ENCODE measurements around the gene USH2A. TPM values are rescaled to one million over a fixed set of nuclear protein-coding genes. Genes with fewer than 3 reads are reported as not detected.

Gene USH2A
- polyA plus RNA-seq, 3 donors: not detected

GRCh38 chr1:215830226-215830810 is 592.9 kb downstream of the USH2A start:
- Histone ChIP-seq H3K27me3 (ENCODE audit: control insufficient read depth in 2 of 2, insufficient read depth in 2 of 2, low read length in 2 of 2) (no peaks in the 10 kb centered on the region), H3K4me3 (replicated peaks in 1 of 3; ENCODE audit: low read depth in 2 of 3, low read length in 3 of 3) (no peak overlapping the region), H3K9me3 (replicated peaks in 1 of 2; ENCODE audit: control insufficient read depth in 1 of 2, insufficient read depth in 1 of 2, low read length in 2 of 2) (peaks cover 3 to 8% of the 10 kb centered on the region in 2 donors), H3K79me2 (ENCODE audit: insufficient read depth, low read length) (no peaks in the 10 kb centered on the region), H3K9ac (ENCODE audit: insufficient read depth, low read length, poor library complexity, severe bottlenecking) (no peak overlapping the region), H3K36me3 (replicated peaks in 1 of 2; ENCODE audit: control insufficient read depth in 1 of 2, insufficient read depth in 2 of 2, low read length in 2 of 2) (no peaks in the 10 kb centered on the region), H3K4me1 (ENCODE audit: control insufficient read depth in 1 of 2, insufficient read depth in 2 of 2, low read length in 2 of 2) (no peaks in the 10 kb centered on the region), H3K27ac (ENCODE audit: low read depth in 1 of 2, low read length in 2 of 2) (no peak overlapping the region), H2AFZ (ENCODE audit: insufficient read depth, low read depth, low read length, poor library complexity, severe bottlenecking) (no peak overlapping the region), H3K4me2 (replicated peaks; ENCODE audit: extremely low read depth, low read length, poor library complexity, severe bottlenecking) (no peak overlapping the region), H4K20me1 (ENCODE audit: insufficient read depth, low read length) (no peaks in the 10 kb centered on the region)
- TF ChIP-seq, protein P1, sequence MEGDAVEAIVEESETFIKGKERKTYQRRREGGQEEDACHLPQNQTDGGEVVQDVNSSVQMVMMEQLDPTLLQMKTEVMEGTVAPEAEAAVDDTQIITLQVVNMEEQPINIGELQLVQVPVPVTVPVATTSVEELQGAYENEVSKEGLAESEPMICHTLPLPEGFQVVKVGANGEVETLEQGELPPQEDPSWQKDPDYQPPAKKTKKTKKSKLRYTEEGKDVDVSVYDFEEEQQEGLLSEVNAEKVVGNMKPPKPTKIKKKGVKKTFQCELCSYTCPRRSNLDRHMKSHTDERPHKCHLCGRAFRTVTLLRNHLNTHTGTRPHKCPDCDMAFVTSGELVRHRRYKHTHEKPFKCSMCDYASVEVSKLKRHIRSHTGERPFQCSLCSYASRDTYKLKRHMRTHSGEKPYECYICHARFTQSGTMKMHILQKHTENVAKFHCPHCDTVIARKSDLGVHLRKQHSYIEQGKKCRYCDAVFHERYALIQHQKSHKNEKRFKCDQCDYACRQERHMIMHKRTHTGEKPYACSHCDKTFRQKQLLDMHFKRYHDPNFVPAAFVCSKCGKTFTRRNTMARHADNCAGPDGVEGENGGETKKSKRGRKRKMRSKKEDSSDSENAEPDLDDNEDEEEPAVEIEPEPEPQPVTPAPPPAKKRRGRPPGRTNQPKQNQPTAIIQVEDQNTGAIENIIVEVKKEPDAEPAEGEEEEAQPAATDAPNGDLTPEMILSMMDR (IDR thresholded peaks at IDR 0.05): no peak
- no peak for DNase-seq
- H3K27me3 Mint-ChIP-seq (ENCODE audit: low read depth in 3 of 3): peaks cover 0 to 1% (median 0%) of the 10 kb centered on the region in 3 donors
- no peaks in the 10 kb centered on the region for H3K4me1 Mint-ChIP-seq
- intact Hi-C loops (cut with micrococcal nuclease): no loop called here
- WGBS (ENCODE audit: insufficient coverage): no CpG with 5 or more reads among the region's 7 CpGs
- H3K36me3 Mint-ChIP-seq: no peaks in the 10 kb centered on the region
- no peak overlapping the region for H3K27ac Mint-ChIP-seq
- H3K4me3 Mint-ChIP-seq: no peak overlapping the region
- peaks cover 0 to 4% (median under 1%) of the 10 kb centered on the region in 7 donors for H3K9me3 Mint-ChIP-seq

GRCh38 chr1:215825056-215825455 is 598.2 kb downstream of the USH2A start:
- H3K27me3 ChIP-seq (ENCODE audit: control insufficient read depth in 2 of 2, insufficient read depth in 2 of 2, low read length in 2 of 2): no peaks in the 10 kb centered on the region
- no peaks in the 10 kb centered on the region for H3K36me3 Mint-ChIP-seq
- no peak overlapping the region for H3K4me2 ChIP-seq (replicated peaks; ENCODE audit: extremely low read depth, low read length, poor library complexity, severe bottlenecking)
- no peak overlapping the region for H3K9ac ChIP-seq (ENCODE audit: insufficient read depth, low read length, poor library complexity, severe bottlenecking)
- H3K27ac Mint-ChIP-seq: no peak overlapping the region
- H3K4me1 Mint-ChIP-seq: no peaks in the 10 kb centered on the region
- H3K9me3 Mint-ChIP-seq: peaks cover 0 to 9% (median 0%) of the 10 kb centered on the region in 7 donors
- H2AFZ ChIP-seq (ENCODE audit: insufficient read depth, low read depth, low read length, poor library complexity, severe bottlenecking): no peak overlapping the region
- H3K36me3 ChIP-seq (replicated peaks in 1 of 2; ENCODE audit: control insufficient read depth in 1 of 2, insufficient read depth in 2 of 2, low read length in 2 of 2): no peaks in the 10 kb centered on the region
- peaks cover under 1 to 3% of the 10 kb centered on the region in 2 donors for H3K9me3 ChIP-seq (replicated peaks in 1 of 2; ENCODE audit: control insufficient read depth in 1 of 2, insufficient read depth in 1 of 2, low read length in 2 of 2)
- TF ChIP-seq, protein P1 (IDR thresholded peaks at IDR 0.05): no peak
- no peaks in the 10 kb centered on the region for H3K79me2 ChIP-seq (ENCODE audit: insufficient read depth, low read length)
- intact Hi-C loops (cut with micrococcal nuclease): no loop called here
- no peak overlapping the region for H3K27ac ChIP-seq (ENCODE audit: low read depth in 1 of 2, low read length in 2 of 2)
- H3K4me1 ChIP-seq (ENCODE audit: control insufficient read depth in 1 of 2, insufficient read depth in 2 of 2, low read length in 2 of 2): no peaks in the 10 kb centered on the region
- H3K4me3 Mint-ChIP-seq: no peak overlapping the region
- no peaks in the 10 kb centered on the region for H4K20me1 ChIP-seq (ENCODE audit: insufficient read depth, low read length)
- no peak overlapping the region for H3K4me3 ChIP-seq (replicated peaks in 1 of 3; ENCODE audit: low read depth in 2 of 3, low read length in 3 of 3)
- no peak for DNase-seq
- H3K27me3 Mint-ChIP-seq (ENCODE audit: low read depth in 3 of 3): peaks cover 0 to 3% (median 0%) of the 10 kb centered on the region in 3 donors
